HG03064 (cell line): Measurements from ENCODE around the gene LEPROT.

Experiments used
- ATAC-seq: cut with Tn5 transposase; IDR thresholded peaks from one replicate; pipeline ENCODE4 v1.9.1; 2021; ENCODE audit warnings: low read depth; ENCODE audit not compliant: unreplicated experiment

LEPROT gene

DNA sequence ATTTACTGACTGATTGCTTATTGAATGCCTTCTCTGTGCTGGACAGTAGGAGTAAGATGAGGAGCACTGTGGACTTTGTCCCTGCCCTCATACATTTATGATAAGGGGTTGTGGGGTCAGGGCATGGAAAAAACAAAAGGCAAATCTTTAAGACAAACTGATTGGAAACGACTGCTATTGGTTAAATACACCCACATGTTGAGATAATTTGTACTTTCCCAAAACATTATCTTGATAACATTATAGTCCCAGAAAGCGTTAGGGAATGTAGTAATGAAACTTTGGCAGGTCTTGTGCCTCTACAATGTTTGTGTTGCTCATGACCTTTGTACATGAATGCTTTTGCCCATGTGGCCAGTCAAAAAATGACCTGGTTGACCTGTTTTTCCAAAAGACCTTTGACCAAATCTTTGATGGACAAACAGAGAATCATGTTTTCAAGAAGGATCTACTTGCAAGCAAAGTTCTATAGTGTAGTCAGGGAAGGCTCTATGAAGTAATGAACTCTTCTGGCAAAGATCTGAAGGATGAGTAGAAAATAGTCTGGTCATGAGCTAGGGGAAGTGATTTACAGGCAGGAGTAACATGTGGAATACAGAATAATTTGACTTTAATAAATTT lies 50.9 kb downstream of the LEPROT start:
- ATAC-seq = no peak

DNA sequence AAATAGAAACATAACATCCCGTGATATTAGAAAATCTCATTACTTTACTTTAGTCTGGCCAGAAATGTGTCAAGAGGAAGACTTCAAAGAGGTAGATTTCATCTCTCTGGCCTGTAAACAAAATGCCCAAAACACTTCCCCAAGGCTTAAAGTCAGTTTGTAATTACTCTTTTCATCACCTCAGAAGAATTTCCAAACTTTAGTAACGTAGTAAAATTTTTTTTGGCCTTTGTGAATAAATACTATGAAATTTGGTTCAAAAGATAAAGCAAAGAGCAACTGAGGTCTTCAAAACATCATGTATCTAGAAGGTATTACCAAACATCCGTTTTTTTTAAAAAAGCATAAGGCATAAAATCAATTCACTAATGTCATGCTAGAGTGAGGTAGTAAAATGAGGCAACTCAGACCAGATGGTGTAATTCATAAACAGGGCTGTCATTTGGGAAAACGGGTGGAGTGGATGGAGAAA lies 51.4 kb downstream of the LEPROT start:
- no peak for ATAC-seq

- ATAC-seq = no peak
These were observed 55.9 kb downstream of the LEPROT start for GRCh38 chr1:65476327-65476726.

GRCh38 chr1:65477414-65478378 lies 57.2 kb downstream of the LEPROT start:
- ATAC-seq = no peak

DNA sequence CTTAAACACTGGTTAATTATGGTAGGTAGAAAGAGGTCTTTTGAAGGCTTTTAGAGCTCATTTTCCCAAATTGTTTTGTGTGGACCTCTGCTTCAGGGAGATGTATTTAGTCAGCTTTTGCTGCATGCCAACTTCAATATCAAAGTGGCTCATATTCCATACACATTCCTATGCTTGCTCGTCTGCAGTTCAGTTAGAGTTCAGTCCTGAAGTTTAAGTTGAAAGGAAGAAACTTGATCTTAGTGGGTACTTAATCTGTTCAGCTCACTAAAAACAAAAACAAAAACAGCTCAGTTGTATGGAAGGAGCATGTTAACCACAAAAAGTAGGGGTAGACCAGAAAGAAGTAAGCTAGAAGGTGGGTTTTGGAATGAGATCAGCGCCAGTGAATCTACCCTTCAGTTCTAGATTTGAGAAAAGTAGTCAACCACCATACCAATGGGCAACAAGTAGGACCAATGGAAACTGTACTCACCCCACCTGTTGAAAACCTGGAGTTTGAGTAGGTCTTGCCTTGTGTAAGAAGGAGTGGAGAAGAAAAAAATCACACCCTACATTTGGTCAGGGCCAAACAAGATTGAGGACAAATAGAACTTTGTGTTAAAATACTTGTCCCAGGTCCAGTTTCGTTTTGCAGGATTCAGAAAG lies 58.0 kb downstream of the LEPROT start:
- no peak for ATAC-seq

DNA sequence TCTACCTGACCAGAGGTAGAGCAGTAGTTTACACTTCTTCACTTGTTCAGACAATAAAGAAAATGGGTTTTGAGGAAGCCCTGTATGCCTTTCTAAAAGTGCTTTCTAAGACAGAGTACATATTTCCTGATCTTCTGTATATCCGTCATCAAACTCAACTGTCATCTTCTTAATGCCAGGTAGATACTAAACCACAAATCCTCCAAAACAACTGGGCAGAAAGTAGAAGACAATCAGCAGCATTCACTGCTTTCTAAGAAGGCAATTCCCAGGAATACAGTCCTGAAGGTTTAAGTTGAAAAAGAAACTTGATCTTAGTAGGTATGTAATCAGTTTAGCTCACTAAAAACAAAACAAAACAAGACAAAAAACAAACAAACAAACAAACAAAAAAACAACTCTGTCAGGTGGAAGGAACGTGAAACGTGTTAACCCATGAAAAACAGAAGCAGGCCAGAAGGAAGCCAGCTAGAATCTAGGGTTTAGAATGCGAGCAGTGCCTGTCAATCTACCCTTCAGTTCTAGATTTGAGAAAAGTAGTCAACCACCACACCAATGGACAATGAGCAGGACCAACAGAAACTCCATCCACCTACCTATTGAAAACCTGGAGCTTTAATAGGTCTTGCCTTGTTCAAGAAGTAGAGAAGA lies 59.2 kb downstream of the LEPROT start:
- no peak for ATAC-seq

GRCh38 chr1:65480684-65481405 lies 60.4 kb downstream of the LEPROT start:
- no peak for ATAC-seq

DNA sequence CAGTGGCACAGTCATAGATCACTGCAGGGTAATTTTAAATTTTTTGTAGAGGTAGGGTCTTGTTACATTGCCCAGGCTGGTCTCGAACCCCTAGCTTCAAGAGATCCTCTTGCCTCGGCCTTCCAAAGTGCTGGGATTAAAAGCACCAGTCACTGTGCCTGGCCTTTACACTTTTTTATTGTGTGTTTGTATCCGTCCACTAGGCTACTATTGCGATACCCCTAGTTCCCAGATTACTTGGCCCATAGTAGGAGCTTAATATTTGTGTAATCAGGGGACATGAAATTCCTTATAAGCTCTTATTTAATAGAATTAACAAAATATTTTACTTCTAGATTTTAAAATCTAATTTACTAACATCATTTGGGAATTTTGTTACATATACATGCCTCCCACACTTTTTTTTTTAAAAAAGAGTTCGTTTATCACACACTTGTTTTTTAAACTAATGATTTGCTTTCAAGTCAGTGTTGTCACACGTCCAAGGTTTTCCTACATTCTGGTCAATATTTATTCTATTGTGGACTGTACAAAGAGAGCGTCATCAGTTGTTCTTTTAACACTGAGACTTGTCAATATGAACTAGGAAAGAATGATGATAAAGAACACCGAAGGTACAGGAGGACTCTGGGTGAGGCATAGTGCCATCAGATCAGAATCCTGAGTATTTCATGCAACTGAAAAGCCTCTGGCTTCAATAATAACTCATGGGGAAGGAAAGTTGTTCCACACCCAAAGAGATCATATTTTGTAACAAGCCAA lies 63.7 kb downstream of the LEPROT start:
- no peak for ATAC-seq
